A549 (cell line): ENCODE results near the gene NSMCE1.

Experiments used
- CEBPB ChIP-seq, 2 experiments: fragments of >200 bp in 1 of 2; sonication (Bioruptor Twin) in 1 of 2; formaldehyde crosslinking in 1 of 2; IDR thresholded peaks; 2 replicates each; pipeline ENCODE4 v1.6.1; 2012 to 2016
- CTCF ChIP-seq: fragments of >200 bp; sonication (Bioruptor Twin); formaldehyde crosslinking; IDR thresholded peaks from 3 replicates; pipeline ENCODE4 v1.5.1; 2016
- ELK1 ChIP-seq: fragments of 150-350 bp; IDR thresholded peaks from 2 replicates; pipeline ENCODE4 v1.6.1; 2014; ENCODE audit warnings: low read depth, mild to moderate bottlenecking, low read length
- ESRRA ChIP-seq: fragments of 150-350 bp; IDR thresholded peaks from 2 replicates; pipeline ENCODE4 v1.6.1; 2014; ENCODE audit warnings: mild to moderate bottlenecking, low read length, borderline replicate concordance
- MYC ChIP-seq: IDR thresholded peaks from 2 replicates; pipeline ENCODE4 v1.6.1; 2012; ENCODE audit warnings: mild to moderate bottlenecking, inconsistent platforms, low read length, improper control_type of control experiment, borderline replicate concordance
- NPAS2 ChIP-seq: fragments of 250-450 bp; sonication (Bioruptor Pico); IDR thresholded peaks from 2 replicates; pipeline ENCODE4 v1.8.0; 2022; ENCODE audit warnings: mild to moderate bottlenecking, moderate library complexity, borderline replicate concordance
- NR3C1 ChIP-seq: fragments of >200 bp; sonication (Bioruptor Twin); formaldehyde crosslinking; IDR thresholded peaks from 3 replicates; pipeline ENCODE4 v1.6.1; 2017
- POLR2A ChIP-seq: IDR thresholded peaks from 2 replicates; pipeline ENCODE4 v1.6.1; 2012; ENCODE audit warnings: mild to moderate bottlenecking, low read length
- RAD21 ChIP-seq, 2 experiments: fragments of >200 bp in 1 of 2; sonication (Bioruptor Twin) in 1 of 2; formaldehyde crosslinking in 1 of 2; IDR thresholded peaks in 1 of 2; conservative IDR thresholded peaks in 1 of 2; 2 replicates in 1 of 2; 3 replicates in 1 of 2; pipeline ENCODE4 v1.6.1; 2012 to 2018; ENCODE audit warnings: inconsistent platforms in 1 of 2
- REST ChIP-seq: fragments of 200-600 bp; sonication (generic); IDR thresholded peaks from 2 replicates; pipeline ENCODE4 v1.6.1; 2016; ENCODE audit warnings: antibody characterized with exemption, mild to moderate bottlenecking, moderate library complexity
- RFX5 ChIP-seq: fragments of 450-650 bp; IDR thresholded peaks from 2 replicates; pipeline ENCODE4 v1.7.1; 2014; ENCODE audit warnings: antibody characterized with exemption, mild to moderate bottlenecking, moderate library complexity
- SREBF2 ChIP-seq: fragments of 450-650 bp; IDR thresholded peaks from 2 replicates; pipeline ENCODE4 v1.6.1; 2014; ENCODE audit warnings: mild to moderate bottlenecking, moderate library complexity

GRCh38 chr16:27197004-27197403, 71.6 kb downstream of the NSMCE1 start:
- TF ChIP-seq CTCF (no peak), RFX5 (no peak), ESRRA (no peak), MYC (no peak), SREBF2 (no peak), POLR2A (no peak), NR3C1 (no peak), NPAS2 (CRISPR knock-in tag) (no peak), ELK1 (no peak), REST (no peak), CEBPB (IDR thresholded peaks at IDR 0.05) (no peak), RAD21 (conservative IDR thresholded peaks at IDR 0.05 in 1 of 2, IDR thresholded peaks at IDR 0.05 in 1 of 2) (no peak)
